GM12891 (cell line): ENCODE data around the gene PCDH8.

Experiments
- DNase-seq: peaks from one replicate; pipeline ENCODE4 v3.0.0; 2011; ENCODE audit warnings: low spot score; ENCODE audit not compliant: insufficient read length
- FAIRE-seq: peaks from 2 replicates; lab custom pipeline; 2011; peaks lifted over from hg19 to GRCh38; lab: Jason Lieb, UNC
- PAX5 ChIP-seq: IDR thresholded peaks from 2 replicates; pipeline ENCODE4 v1.6.1; 2011; ENCODE audit warnings: low read length, moderate library complexity, mild to moderate bottlenecking; ENCODE audit not compliant: insufficient read depth, severe bottlenecking
- POLR2A ChIP-seq: IDR thresholded peaks from 2 replicates; pipeline ENCODE4 v1.6.1; 2011; ENCODE audit warnings: low read depth, low read length, control low read depth
- POLR2AphosphoS5 ChIP-seq: IDR thresholded peaks from 2 replicates; pipeline ENCODE4 v1.6.1; 2011; ENCODE audit warnings: low read depth, low read length, control low read depth
- POU2F2 ChIP-seq: IDR thresholded peaks from 2 replicates; pipeline ENCODE4 v1.6.1; 2011; ENCODE audit warnings: low read depth, mild to moderate bottlenecking, control low read depth, low read length, moderate library complexity
- SPI1 ChIP-seq: IDR thresholded peaks from 2 replicates; pipeline ENCODE4 v1.6.1; 2011; ENCODE audit warnings: low read depth, low read length, control low read depth
- TAF1 ChIP-seq: IDR thresholded peaks from 2 replicates; pipeline ENCODE4 v1.6.1; 2011; ENCODE audit warnings: low read depth, low read length, control low read depth

Gene PCDH8

DNA sequence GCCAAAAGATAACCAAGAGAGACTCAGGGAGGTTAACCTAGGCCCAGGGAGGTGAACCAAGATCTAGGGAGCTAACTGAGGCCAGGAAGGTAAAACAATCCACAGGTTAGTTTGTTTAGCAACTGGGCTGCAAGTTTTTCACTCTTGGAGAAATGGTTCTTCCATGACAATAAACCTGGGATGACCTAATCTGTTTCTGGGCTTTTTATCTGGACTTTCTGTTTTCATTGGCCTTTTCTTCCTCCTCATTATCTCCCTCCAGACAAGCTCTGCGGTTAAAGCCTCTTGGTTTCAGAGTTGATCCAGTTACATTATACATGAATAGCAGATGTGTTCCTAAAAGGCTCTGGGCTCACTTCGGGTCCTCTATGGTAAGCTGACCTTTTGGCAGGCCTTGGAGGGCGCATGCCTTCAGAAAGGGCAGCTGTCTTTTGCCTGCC lies 44.2 kb downstream of the PCDH8 start:
- FAIRE-seq (no peak), DNase-seq (no peak)
- TF ChIP-seq POLR2AphosphoS5 (no peak), POU2F2 (no peak), POLR2A (no peak), PAX5 (no peak), SPI1 (no peak), TAF1 (no peak)

DNA sequence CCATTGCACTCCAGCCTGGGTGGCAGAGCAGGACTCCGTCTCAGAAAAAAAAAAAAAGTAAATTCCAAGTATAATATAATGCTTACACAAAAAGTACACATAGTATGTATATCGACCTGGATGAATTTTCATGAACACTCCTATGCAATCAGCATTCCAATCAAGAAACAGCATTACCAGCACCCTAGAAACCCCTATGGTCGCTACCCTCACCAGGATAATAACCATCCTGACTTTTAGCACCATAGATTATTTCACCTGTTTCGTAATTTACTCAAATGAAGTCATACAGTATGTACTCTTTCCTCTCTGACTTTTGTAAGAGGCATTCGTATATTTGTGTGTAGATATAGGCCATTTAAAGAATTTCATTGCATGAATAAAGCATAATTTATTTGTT lies 47.6 kb downstream of the PCDH8 start:
- FAIRE-seq = no peak
- TF ChIP-seq POLR2AphosphoS5 (no peak), SPI1 (no peak), TAF1 (no peak), POU2F2 (no peak), POLR2A (no peak), PAX5 (no peak)

GRCh38 chr13:52798770-52799430 lies 49.5 kb downstream of the PCDH8 start:
- no peak for FAIRE-seq
- DNase-seq = no peak
- TF ChIP-seq PAX5 (no peak), SPI1 (no peak), POU2F2 (no peak), POLR2AphosphoS5 (no peak), TAF1 (no peak), POLR2A (no peak)

More for the DNA sequence above, 47.6 kb downstream of the PCDH8 start:
- DNase-seq = no peak

- FAIRE-seq = no peak
Observed at GRCh38 chr13:52797176-52797575, 51.3 kb downstream of the PCDH8 start.

DNA sequence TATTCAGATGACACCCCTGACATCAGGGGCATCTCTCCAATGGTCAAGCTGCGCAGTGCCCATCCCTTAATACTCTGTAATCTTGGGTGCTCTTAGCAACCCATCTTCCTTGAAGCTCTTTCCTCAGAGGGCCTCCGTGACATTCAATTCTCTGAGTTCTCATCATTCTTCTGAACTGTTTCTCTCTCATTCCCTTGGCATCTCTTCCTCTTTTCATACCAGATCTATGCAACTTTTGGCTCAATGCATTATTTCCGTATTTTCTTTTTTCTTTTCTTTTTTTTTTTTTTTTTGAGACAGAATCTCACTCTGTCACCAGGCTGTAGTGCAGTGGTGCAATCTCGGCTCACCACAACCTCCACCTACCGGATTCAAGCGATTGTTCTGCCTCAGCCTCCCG lies 53.9 kb downstream of the PCDH8 start:
- TF ChIP-seq SPI1 (no peak), PAX5 (no peak), POLR2AphosphoS5 (no peak), TAF1 (no peak), POLR2A (no peak), POU2F2 (no peak)
- no peak for DNase-seq
- FAIRE-seq = no peak

More at GRCh38 chr13:52797176-52797575, 51.3 kb downstream of the PCDH8 start:
- TF ChIP-seq TAF1 (no peak), SPI1 (no peak), POU2F2 (no peak), POLR2A (no peak), PAX5 (no peak), POLR2AphosphoS5 (no peak)
- DNase-seq = no peak

- FAIRE-seq = no peak
Observed at GRCh38 chr13:52793515-52794061, 54.9 kb downstream of the PCDH8 start.

More at GRCh38 chr13:52793515-52794061, 54.9 kb downstream of the PCDH8 start:
- TF ChIP-seq POLR2AphosphoS5 = no peak
- no peak for TF ChIP-seq TAF1
- no peak for TF ChIP-seq POLR2A
- TF ChIP-seq SPI1 = no peak
- TF ChIP-seq POU2F2 = no peak
- no peak for TF ChIP-seq PAX5
- DNase-seq = no peak
